Brain pericyte (primary cell): Measurements from ENCODE around the gene TOP1.

ENCODE experiments used
- DNase-seq: peaks from one replicate; pipeline ENCODE4 v3.0.0-alpha.2; 2012; ENCODE audit warnings: low read depth, low spot score

TOP1 gene

DNA sequence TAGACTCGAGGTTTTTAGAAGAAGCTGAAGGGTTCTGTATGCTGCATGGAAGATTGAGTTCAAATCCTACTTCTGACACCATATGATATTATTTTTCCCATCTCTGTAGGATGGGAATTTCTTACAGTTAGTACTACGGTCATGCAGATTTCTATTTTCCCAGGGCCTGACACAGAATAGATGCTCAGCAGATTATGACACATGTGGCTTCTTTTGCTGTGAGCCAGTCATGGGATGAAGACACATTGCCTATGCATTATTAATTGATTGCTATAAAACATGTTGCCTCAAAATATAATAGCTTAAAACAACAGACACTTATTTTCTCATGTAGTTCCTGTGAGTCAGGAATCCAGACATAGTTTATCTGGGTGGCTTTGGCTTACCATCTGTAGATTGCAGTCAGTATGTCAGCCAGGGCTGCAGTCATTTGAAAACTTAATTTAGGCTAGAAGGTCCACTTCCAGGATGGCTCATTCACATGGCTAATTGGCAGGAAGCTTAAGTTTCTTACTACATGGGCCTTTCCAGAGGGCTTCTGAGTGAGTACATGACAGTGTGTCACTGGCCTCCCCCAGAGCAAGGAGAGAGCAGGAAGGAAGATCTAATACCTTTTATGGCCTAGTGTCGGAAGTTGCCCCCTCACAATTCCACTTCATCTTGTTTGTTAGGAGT is 29.5 kb downstream of the TOP1 start:
- no peak for DNase-seq

DNA sequence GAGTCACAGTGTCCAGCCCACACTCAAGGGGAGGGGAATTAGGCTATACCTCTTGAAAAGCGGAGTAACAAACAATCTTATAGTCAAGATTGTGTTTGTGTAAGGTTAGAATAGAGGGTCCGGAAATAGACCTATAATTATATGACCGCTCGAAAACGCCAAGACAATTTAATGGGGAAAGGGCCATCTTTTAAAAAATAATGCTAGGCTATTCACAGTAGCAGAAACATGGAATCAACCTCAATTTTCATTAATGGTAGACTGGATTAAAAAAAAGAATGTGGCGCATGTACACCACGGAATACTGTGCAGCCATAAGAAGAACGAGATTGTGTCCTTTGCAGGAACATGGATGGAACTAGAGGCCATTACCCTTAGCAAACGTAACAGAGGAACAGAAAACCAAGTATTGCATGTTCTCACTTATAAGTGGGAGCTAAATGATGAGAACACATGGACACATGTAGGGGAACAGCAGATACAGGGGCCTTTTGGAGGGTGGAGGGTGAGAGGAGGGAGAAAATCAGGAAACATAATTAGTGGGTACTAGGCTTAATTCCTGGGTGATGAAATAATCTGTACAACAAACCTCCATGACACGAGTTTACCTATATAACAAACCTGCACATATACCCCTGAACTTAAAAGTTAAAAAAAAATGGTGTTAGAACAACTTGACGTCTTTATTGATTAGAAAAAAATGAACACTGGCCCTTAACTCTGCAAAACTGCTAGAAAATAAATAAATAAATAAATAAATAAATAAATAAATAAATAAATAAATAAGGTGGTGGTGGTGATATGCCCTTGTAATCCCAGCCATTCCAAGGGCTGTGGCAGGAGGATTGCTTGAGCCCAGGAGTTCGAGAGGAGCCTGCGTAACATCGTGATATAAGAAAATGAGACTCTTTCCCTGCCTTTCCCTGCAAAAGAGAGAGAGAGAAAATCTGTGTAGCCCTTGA is 30.3 kb downstream of the TOP1 start:
- no peak for DNase-seq

DNA sequence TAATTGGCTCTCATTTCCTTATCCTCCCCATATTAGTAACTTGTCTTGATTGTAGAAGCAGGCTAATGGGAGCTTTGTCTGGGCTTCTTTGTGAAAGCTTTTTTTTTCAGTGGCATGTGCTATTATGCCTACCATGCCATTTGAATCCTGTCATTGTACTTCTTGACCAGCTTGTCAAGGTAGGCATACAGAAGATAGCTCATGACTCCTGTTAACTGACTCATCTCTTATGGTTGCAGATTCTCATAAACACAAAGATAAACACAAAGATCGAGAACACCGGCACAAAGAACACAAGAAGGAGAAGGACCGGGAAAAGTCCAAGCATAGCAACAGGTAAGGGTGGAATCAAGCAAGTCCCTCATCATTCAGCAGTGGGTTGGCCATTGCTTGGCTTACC is 32.5 kb downstream of the TOP1 start:
- DNase-seq: no peak

DNA sequence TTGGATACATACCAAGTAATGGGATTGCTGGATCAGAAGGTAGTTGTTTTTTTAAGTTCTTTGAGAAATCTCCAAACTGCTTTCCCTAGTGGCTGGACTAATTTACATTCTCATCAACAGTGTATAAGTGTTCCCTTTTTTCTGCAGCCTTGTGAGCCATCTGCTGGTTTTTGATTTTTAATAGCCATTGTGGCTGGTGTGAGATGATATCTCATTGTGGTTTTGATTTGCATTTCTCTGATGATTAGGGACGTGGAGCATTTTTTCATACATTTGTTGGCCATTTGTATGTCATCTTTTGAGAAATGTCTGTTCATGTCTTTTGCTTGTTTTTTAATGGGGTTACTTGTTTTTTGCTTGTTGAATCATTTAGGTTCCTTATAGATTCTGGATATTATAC is 34.8 kb downstream of the TOP1 start:
- DNase-seq: no peak

DNA sequence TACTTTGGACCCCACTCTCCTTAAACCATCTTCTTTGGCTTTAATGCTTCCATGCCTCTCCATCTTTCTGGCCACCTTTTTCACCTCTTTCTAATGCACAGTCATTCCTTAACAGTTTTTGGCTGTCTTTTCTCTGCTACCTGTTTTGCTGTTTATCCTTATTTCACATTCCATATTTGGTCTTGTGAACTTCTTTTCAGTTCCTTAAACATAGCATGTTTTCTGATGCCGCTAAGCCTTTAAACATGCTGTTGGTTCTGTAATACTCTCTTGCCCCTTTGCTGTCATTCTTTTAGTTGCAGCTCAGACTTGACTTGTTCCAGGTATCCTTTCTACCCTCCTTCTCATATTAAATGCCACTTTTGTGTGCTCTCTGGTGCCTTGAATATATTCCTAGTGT is 35.8 kb downstream of the TOP1 start:
- DNase-seq: no peak

DNA sequence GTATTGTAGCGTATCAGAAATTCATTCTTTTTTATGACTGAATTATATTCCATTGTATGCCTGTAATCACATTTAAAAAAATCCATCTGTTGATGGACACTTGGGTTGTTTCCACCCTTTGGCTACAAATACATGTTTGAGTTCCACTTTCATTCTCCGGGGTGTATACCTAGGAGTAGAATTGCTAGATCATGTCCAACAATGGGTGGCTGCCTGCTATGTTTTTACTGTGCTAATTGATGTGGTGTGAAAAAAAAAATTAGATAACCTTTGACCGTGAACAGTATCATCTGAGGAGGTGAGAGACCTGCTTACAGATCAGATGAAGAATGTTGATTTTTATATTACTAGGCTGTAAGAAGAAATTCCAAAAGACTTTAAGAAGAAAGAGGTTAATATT is 37.1 kb downstream of the TOP1 start:
- DNase-seq: no peak

DNA sequence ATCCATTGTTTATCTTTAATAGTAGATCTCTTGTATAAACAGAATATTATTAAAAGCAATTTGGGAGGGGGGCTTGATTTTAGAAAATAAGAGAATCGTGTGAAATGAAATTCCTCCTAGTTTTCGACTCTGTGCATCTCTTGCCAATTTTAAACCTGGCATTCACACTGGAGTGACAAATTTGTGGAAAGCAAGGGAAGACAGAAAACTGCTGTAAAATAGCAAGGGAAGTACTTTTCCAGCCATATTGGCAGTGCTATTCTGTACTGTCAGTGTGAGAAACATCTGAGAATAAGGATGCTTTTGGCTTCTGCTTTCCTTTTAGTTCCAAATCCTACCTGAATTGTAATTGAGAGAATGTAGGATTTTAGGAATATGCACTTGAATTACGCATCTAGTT is 40.2 kb downstream of the TOP1 start:
- DNase-seq: no peak

DNA sequence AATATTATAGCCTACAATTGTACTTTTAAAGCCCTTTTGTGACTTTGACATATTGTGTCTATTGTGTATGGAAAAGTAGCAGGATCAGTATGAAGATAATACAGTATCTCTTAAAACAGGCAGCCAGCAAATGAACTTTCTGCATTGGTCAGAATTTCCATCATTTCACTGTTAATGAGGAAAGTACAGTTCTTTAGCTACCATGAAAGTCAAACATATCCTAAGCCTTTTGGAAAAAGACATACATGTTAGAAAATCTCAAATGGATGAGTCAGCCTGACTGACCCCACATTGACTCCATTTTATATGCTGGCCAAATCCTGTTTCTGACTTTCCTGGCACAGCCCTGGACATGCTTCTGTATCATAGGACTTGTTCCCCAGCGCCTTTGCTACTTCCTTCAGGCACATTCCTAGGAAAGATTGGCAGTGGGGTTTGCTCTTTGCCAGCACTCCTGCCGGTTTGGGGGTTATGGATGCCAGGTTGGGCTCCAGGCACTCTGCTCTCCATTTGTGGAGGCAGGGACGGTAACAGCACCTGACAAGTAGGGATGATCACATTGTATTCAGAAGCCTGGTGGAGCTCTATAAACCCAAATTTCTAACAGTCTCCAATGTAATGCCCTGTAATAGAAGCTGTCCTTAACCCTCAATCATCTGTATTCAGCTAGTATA is 43.7 kb downstream of the TOP1 start:
- no peak for DNase-seq

DNA sequence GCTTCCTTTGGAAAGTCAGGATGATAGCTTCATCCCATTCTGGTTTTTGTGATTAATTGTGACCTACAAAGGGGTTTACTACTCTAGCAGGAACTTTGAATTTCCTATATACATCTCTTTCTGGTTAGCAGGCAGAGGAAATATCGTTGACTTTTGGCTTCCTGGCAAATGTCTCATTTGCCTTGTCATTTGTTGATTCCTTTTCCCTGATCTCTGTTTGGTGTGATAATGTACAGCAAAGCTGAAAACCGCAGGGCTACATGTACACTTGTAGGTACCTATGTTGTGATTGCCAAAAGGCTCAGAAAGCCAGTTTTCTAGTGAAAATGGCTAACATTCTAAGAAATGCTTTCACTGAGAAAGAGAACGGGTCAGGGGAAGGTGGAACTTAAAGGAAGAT is 44.3 kb downstream of the TOP1 start:
- DNase-seq: no peak

DNA sequence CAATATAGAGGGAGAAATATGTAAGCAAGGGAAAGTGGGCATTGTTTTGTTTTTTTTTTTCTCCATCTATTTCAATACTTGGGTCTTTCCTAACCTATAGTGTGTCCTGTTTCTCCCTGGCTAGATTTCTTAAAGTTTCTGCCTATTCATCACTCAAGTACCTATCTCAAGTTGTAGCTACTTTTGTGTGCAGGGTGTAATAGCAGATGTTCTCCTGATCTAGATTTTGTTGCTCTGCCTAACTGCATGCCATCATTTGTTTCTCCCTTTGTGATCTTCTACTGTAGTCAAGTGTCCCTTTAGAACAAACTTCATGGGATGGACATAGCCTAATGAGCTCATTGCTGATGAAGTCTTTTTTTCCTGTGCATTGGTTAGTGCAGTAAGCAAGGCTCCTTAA is 45.8 kb downstream of the TOP1 start:
- no peak for DNase-seq

DNA sequence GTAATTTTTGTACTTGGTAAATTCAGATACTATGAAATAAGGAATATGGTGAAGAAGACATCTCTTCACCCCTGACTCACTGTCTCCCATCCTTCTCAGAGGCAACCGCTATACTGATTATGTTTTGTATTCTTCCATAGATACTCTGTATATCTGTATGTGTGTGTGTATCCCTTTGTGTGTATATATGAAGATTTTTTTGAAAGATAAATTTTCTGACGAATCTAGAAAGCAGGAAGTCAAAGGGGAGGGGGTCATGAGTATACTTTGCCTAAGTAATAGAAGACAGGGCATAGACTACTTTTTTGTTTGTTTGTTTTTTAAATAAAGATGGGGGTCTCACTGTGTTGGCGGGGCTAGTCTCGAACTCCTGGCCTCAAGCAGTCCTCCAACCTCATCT is 48.2 kb downstream of the TOP1 start:
- DNase-seq: no peak

DNA sequence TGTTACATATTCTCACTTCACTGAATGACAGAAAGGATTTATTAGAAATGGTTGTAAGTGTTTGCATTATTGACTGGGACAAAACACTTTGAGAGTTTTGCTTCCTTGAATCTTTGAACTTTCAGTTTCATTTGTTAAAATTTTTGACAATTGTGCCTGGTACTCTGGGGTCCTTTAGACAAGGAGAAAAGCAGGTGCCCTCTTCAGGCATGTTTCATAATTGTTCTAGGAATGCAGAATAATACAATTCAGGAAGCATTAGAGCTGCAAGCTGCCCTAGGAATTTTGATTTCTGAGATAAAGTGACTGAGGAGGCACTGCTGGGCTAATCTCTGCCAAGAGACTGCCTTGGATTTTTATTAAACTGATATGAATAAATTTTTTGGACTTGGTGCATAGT is 49.7 kb downstream of the TOP1 start:
- DNase-seq: no peak

DNA sequence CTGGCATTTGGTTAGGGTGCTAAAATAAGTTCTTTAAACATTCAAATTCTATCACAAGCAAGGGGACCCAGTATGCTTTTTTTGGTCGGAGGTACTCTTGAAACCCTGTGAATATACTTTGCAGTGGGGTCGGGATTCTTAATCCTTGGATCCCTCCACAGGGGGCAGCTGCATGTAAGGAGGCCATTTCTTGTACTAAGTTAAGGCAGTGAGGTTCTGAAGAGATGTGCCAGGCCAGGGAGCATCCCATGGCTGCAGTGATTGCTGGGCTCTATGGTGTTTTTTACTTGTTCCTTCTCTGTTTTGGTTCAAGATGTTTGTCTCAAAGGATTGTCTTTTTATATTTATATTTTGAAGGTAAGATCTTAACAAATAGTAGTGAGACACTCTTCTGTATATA is 50.4 kb downstream of the TOP1 start:
- DNase-seq: no peak

DNA sequence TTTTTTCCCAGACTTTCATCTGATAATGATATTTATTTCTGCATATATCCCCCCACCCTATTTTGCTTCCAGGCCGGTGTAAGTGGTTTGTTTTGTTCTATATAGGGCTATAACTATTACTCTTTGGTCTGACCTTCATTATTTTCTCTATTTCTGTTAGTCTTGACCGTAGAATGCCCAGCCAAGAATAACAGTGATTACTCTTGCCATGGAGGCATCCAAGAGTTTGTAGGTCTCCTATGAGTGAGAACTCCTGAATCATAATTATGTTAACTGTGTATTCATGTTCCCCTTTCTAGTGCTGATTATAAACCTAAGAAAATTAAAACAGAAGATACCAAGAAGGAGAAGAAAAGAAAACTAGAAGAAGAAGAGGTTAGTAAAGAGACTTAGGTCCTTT is 52.2 kb downstream of the TOP1 start:
- DNase-seq: no peak

DNA sequence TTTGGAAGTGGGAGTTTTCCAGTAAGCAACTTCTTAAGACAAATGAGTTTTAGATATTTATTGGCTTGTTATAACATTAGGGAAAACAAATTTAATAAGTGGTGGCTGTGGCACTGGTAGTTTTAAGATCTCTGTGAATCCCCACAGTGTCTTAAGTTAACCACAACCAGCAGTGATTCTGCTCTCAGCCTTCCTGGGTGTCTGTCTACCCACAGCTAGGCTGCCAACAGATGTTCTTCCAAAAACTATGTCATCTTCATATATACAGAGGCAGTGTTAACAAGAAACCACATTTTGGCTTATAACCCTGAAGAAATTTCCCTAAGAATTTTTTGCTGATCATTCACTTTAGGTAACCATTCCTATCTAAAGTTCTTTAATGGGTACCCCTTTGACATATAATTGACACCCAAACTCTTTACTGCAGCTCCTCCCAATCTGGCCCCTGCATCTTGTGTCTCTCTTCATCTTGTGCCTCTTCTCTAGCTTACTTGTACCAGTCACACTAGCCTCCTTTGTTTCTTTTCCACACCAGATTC is 52.7 kb downstream of the TOP1 start:
- DNase-seq: no peak

DNA sequence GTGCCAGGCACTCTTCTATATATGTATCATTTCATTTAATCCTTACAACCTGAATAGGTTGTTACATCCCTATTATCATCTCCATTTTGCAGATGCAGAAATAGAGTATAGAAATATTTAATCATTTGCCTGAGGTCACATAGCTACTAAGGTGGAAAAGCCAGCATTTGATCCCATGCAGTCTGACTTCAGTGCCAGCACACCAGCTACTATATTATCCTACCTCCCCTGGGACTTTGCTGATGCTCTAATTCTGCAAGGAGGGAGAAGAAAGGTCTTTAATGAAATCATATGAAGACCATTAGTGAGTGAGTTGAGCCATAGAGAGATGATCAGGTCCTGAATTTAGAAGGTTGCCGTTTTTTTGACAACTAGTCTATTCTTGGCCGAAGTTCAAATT is 53.7 kb downstream of the TOP1 start:
- no peak for DNase-seq

DNA sequence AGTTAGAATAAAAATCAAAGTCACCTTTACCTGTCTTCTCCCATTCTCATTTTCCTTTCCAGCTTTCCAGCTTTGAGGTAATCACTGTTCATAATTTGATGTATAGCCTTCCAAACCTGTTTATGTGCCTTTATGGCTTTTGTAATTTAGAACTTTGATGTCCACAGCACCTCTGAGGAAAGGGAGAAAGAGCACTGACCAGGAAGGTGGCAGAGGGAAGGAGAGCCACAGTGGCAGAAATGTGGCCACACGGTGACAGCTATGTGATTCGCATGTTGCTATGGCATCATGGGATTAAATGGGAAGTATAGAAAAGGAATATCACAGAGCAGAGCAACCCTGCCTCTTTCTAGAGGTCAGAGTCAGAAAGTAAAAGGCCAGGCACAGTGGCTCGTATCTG is 57.0 kb downstream of the TOP1 start:
- DNase-seq: no peak

DNA sequence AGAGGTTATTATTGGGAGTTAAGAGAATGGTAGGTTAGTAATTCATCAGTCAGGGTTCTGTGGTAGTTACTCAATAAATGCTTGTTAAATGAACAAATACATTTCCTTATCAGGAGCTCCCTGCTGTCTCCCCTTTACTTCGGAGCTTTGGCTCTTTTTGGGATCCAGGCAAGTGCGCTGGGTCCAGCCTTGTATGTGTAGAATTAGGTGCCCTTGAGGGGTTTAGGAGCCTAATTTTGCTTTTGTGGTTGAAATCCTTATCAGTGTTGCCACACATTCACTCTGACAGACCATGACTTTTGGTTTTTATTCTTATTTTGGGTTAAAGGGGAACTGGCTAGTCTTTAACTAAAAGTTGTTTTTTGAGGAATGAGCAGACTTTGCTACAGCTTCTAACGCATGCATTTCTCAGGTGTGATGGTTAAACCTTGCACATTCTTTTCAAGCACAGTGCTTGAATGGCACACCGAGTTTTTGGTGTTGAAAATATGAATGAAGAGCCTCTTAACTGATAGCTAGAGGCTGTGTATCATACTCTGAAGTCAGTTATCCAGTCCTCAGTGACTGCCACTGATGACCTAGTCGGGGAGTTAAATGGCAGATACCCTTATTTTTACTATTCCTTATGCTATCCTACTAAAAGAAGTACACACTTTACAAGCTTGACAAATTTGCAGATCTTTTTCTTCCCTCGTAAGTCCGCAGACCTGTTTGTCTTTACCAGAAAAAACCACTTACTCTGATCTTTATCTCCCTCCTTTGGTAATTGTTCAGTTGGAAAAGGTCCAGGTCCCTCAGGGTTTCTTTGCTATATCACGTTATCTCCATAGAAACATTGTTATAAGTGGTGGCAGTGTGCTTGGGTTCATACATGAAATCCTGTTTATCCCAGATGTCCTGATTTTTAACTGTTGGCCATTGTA is 58.0 kb downstream of the TOP1 start:
- DNase-seq: no peak

DNA sequence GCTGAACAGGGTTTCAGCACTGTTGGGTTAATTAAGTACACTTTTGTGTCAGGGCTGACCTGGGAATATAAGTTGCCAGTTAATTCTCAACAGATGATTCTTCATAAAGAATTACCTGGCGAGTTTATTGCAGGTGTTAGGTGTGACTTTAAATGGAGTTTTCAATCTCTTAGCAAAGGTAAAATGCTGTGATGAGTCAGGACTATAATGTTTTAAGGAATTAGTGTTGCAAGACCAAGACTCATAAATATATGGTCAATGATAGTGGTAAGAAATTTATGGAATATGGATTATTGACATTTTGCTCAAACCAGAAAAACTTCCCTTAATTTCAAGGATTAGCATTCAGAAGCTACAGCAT is 58.7 kb downstream of the TOP1 start:
- no peak for DNase-seq

DNA sequence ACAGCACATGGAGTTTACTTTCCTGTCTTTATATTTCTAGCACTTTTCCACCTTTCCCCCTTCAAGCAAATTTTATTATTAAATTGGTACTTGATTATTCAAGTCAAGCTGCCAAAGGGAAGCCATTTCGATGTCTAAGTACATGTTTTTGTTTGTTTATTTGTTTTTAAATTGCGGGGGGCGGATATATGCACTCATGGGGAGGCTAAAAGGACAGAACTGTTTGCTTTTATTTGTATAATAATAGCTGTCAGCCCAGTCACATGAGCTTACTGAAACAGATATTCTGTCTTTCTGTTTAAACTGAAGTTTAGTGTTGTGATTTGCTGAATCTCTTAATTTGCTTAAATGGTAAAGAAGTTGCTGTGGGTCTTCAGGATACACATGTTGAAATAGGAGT is 59.2 kb downstream of the TOP1 start:
- DNase-seq: no peak

DNA sequence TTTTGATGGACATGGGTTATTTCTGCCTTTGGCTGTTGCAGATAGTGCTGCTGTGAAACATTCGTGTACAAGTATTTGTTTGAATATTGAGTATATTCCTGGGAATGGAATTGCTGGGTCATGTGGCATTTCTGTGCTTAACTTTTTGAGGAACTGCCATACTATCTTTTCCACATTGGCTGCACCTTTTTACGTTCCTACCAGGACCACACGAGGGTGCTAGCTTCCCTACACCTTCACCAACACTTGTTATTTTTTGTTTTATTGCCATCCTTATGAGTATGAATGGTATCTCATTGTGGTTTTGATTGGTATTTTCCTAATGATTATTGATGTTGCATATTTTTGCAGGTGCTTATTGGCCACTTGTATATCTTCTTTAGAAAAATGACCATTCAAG is 60.9 kb downstream of the TOP1 start:
- DNase-seq: no peak
